GM12874 (cell line): Measurements from ENCODE around the gene ZBTB5.

Experiments
- CTCF ChIP-seq: IDR thresholded peaks from 2 replicates; pipeline ENCODE4 v1.5.1; 2011; ENCODE audit warnings: low read depth, mild to moderate bottlenecking, control low read depth, low read length, moderate library complexity; ENCODE audit not compliant: insufficient read depth

Gene ZBTB5

GRCh38 chr9:37423508-37423907 is 41.7 kb downstream of the ZBTB5 start:
- TF ChIP-seq CTCF: no peak

GRCh38 chr9:37422289-37423104 is 42.8 kb downstream of the ZBTB5 start, which contains the start of gene GRHPR:
GRHPR (plus strand) TSS chr9:37422696; CDS start chr9:37422751, 55 bp downstream.
- no peak for TF ChIP-seq CTCF

- no peak for TF ChIP-seq CTCF
Measured at GRCh38 chr9:37421914-37422288, 43.3 kb downstream of the ZBTB5 start.

GRCh38 chr9:37420271-37421215 is 44.7 kb downstream of the ZBTB5 start:
- no peak for TF ChIP-seq CTCF

- no peak for TF ChIP-seq CTCF
Measured at GRCh38 chr9:37419204-37419603, 46.0 kb downstream of the ZBTB5 start.

- TF ChIP-seq CTCF: no peak
Measured at GRCh38 chr9:37417857-37418618, 47.2 kb downstream of the ZBTB5 start.
